HG03558 (cell line): ENCODE data around the gene KAZALD1.

Experiments used
- ATAC-seq: cut with Tn5 transposase; IDR thresholded peaks from one replicate; pipeline ENCODE4 v1.9.1; 2021; ENCODE audit warnings: moderate number of reproducible peaks; ENCODE audit not compliant: unreplicated experiment; ENCODE audit errors: extremely low read depth

The KAZALD1 gene

GRCh38 chr10:101064415-101065030 lies 2.7 kb downstream of the KAZALD1 start:
- no peak for ATAC-seq

GRCh38 chr10:101065481-101066145 lies 3.8 kb downstream of the KAZALD1 start:
- no peak for ATAC-seq

- ATAC-seq, result no peak
These were observed 4.5 kb downstream of the KAZALD1 start for GRCh38 chr10:101066146-101066895.

- no peak for ATAC-seq
These were observed 5.1 kb downstream of the KAZALD1 start for GRCh38 chr10:101066896-101067355.

- no peak for ATAC-seq
These were observed 5.7 kb downstream of the KAZALD1 start for GRCh38 chr10:101067356-101068083.

GRCh38 chr10:101069441-101069840 lies 7.7 kb downstream of the KAZALD1 start:
- ATAC-seq, result no peak

- ATAC-seq, result no peak
These were observed 8.3 kb downstream of the KAZALD1 start for GRCh38 chr10:101070098-101070497.

GRCh38 chr10:101071267-101071884 lies 9.6 kb downstream of the KAZALD1 start:
- ATAC-seq, result no peak

- ATAC-seq, result no peak
These were observed 10.2 kb downstream of the KAZALD1 start for GRCh38 chr10:101071885-101072433.

- ATAC-seq, result no peak
These were observed 11.1 kb downstream of the KAZALD1 start for GRCh38 chr10:101072923-101073322.

GRCh38 chr10:101073631-101074030 lies 11.8 kb downstream of the KAZALD1 start:
- no peak for ATAC-seq

GRCh38 chr10:101075775-101076174 lies 14.0 kb downstream of the KAZALD1 start:
- no peak for ATAC-seq

- no peak for ATAC-seq
These were observed 14.8 kb downstream of the KAZALD1 start for GRCh38 chr10:101076630-101077029.

GRCh38 chr10:101079874-101080273 lies 18.1 kb downstream of the KAZALD1 start:
- ATAC-seq, result no peak

- no peak for ATAC-seq
These were observed 19.4 kb downstream of the KAZALD1 start for GRCh38 chr10:101080933-101081931.

GRCh38 chr10:101085846-101086245 lies 24.1 kb downstream of the KAZALD1 start:
- ATAC-seq, result no peak

- no peak for ATAC-seq
These were observed 25.6 kb downstream of the KAZALD1 start for GRCh38 chr10:101087376-101087775.

- ATAC-seq, result no peak
These were observed 26.2 kb downstream of the KAZALD1 start for GRCh38 chr10:101087965-101088364.
